ENCODE data around the gene BTNL9. TPM values are rescaled to one million over a fixed set of nuclear protein-coding genes. Genes with fewer than 3 reads are reported as not detected.

The BTNL9 gene
- polyA plus RNA-seq, 2 of the 4 experiments (the other 2 are of a cell fraction): 0.85 to 1.5 TPM

DNA sequence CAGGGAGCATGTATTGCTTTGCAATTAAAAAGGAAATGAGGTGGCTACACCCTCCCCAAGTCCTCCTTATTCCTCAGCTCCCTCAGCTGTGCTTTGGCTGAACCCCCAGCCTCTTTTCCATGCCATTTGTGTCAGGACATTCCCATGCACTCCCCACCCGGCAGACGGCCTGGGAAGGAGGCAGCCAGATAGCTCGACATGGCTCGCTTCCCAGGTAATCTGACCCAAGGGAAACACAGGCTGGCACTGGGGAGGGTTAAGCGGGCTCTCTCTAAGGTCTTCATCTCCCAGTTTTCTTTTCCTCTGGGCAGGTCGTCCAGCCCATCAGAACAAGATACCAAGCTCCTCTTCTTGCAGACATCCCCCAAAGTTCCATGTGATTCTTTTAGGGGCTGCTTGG is 31.2 kb downstream of the BTNL9 start:
- no peak overlapping the region for H3K4me3 ChIP-seq
- no peak for ATAC-seq
- no peak for FAIRE-seq
- ChIA-PET CTCF (interaction anchor here (0.6 to 1.0 kb wide), 2 partner anchors 44 to 113 kb away, joined by 3 read pairs; no protein-coding TSS in a partner anchor), POLR2A (no interaction called here)
- H3K4me2 ChIP-seq: no peak overlapping the region
- no peak for DNase-seq (ENCODE audit: low read depth in 1 of 2, low spot score in 1 of 2)
- 49% methylated on average over 6 of the region's 6 CpGs for WGBS (ENCODE audit: missing lambda C conversion rate)
- H3K9me3 ChIP-seq: 0 out of 3 replicates have a peak, but pooled peaks cover 2% of the 10 kb centered on the region
- no peak for TF ChIP-seq RCOR1 (IDR thresholded peaks at IDR 0.05; ENCODE audit: low read depth, low read length)
- TF ChIP-seq, protein P1, sequence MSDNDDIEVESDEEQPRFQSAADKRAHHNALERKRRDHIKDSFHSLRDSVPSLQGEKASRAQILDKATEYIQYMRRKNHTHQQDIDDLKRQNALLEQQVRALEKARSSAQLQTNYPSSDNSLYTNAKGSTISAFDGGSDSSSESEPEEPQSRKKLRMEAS (IDR thresholded peaks at IDR 0.05): no peak
- no peak for TF ChIP-seq ZSCAN20 (CRISPR knock-in tag; IDR thresholded peaks at IDR 0.05)
- TF ChIP-seq HOXB13 (CRISPR knock-in tag; IDR thresholded peaks at IDR 0.05; ENCODE audit: low read depth): no peak
- TF ChIP-seq MAFK (IDR thresholded peaks at IDR 0.05; ENCODE audit: partially characterized antibody): no peak
- TF ChIP-seq SMC3 (IDR thresholded peaks at IDR 0.05): no peak
- TF ChIP-seq FOSL2 (IDR thresholded peaks at IDR 0.05): no peak
- TF ChIP-seq FOSL2 (CRISPR knock-in tag; IDR thresholded peaks at IDR 0.05): no peak
- TF ChIP-seq HEYL (CRISPR knock-in tag; IDR thresholded peaks at IDR 0.05): no peak
- TF ChIP-seq, protein P2, sequence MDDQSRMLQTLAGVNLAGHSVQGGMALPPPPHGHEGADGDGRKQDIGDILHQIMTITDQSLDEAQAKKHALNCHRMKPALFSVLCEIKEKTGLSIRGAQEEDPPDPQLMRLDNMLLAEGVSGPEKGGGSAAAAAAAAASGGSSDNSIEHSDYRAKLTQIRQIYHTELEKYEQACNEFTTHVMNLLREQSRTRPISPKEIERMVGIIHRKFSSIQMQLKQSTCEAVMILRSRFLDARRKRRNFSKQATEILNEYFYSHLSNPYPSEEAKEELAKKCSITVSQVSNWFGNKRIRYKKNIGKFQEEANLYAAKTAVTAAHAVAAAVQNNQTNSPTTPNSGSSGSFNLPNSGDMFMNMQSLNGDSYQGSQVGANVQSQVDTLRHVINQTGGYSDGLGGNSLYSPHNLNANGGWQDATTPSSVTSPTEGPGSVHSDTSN (IDR thresholded peaks at IDR 0.05): no peak
- TF ChIP-seq HMGXB4 (CRISPR knock-in tag; IDR thresholded peaks at IDR 0.05; ENCODE audit: borderline replicate concordance): no peak
- TF ChIP-seq USF2 (IDR thresholded peaks at IDR 0.05): no peak
- no peak for TF ChIP-seq TP53 (CRISPR knock-in tag; IDR thresholded peaks at IDR 0.05)
- no peak overlapping the region for H3K27ac ChIP-seq
- H3K4me1 ChIP-seq: no peaks in the 10 kb centered on the region

DNA sequence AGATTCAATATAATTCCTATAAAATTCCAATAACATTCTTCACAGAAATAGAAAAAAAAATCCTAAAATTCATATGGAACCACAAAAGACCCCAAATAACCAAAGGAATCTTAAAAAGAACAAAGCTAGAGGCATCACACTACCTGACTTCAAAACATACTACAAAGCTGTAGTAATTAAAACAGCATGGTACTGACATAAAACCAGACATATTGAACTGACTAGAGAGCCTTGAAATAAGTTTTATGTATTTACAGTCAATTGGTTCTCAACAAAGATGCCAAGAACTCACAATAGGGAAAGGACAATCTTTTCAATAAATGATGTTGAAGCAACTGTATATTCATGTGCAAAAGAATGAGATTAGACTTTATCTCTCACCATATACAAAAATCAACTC is 36.9 kb downstream of the BTNL9 start:
- FAIRE-seq: no peak
- H3K4me2 ChIP-seq: no peak overlapping the region
- no peaks in the 10 kb centered on the region for H3K4me1 ChIP-seq
- POLR2A ChIA-PET: no interaction called here
- CTCF ChIA-PET: no interaction called here
- no peak overlapping the region for H3K4me3 ChIP-seq
- no peak for ATAC-seq
- DNase-seq (ENCODE audit: low read depth in 1 of 2, low spot score in 1 of 2): no peak
- H3K9me3 ChIP-seq: peaks cover 10% of the 10 kb centered on the region; the same call in 2 of the 3 replicates
- no peak overlapping the region for H3K27ac ChIP-seq
- TF ChIP-seq FOSL2 (IDR thresholded peaks at IDR 0.05) (no peak), FOSL2 (CRISPR knock-in tag; IDR thresholded peaks at IDR 0.05) (no peak), KDM1A (IDR thresholded peaks at IDR 0.05; ENCODE audit: low read depth) (no peak), NFE2L2 (conservative IDR thresholded peaks at IDR 0.05; ENCODE audit: low read length) (no peak), CHD2 (IDR thresholded peaks at IDR 0.05; ENCODE audit: low read length, partially characterized antibody) (no peak), HOXB13 (CRISPR knock-in tag; IDR thresholded peaks at IDR 0.05; ENCODE audit: low read depth) (no peak), EHF (CRISPR knock-in tag; IDR thresholded peaks at IDR 0.05) (no peak), CBX2 (IDR thresholded peaks at IDR 0.05; ENCODE audit: borderline replicate concordance, low read depth) (no peak), TFCP2L1 (CRISPR knock-in tag; IDR thresholded peaks at IDR 0.05) (no peak), RFX5 (IDR thresholded peaks at IDR 0.05) (no peak), POLR2AphosphoS2 (conservative IDR thresholded peaks at IDR 0.05; ENCODE audit: low read length) (no peak), HDAC2 (IDR thresholded peaks at IDR 0.05) (no peak), RCOR1 (IDR thresholded peaks at IDR 0.05; ENCODE audit: low read depth, low read length) (no peak), CHD4 (IDR thresholded peaks at IDR 0.05; ENCODE audit: borderline replicate concordance) (no peak), HOXA7 (CRISPR knock-in tag; IDR thresholded peaks at IDR 0.05) (no peak), ZFP36 (IDR thresholded peaks at IDR 0.05; ENCODE audit: borderline replicate concordance, partially characterized antibody) (no peak)
- TF ChIP-seq, protein P3, sequence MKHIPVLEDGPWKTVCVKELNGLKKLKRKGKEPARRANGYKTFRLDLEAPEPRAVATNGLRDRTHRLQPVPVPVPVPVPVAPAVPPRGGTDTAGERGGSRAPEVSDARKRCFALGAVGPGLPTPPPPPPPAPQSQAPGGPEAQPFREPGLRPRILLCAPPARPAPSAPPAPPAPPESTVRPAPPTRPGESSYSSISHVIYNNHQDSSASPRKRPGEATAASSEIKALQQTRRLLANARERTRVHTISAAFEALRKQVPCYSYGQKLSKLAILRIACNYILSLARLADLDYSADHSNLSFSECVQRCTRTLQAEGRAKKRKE (CRISPR knock-in tag; IDR thresholded peaks at IDR 0.05; ENCODE audit: low read depth): no peak
- TF ChIP-seq, protein P4, sequence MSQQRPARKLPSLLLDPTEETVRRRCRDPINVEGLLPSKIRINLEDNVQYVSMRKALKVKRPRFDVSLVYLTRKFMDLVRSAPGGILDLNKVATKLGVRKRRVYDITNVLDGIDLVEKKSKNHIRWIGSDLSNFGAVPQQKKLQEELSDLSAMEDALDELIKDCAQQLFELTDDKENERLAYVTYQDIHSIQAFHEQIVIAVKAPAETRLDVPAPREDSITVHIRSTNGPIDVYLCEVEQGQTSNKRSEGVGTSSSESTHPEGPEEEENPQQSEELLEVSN (IDR thresholded peaks at IDR 0.05; ENCODE audit: borderline replicate concordance, low read depth): no peak
- TF ChIP-seq, protein P2 (IDR thresholded peaks at IDR 0.05): no peak
- TF ChIP-seq, protein P5, sequence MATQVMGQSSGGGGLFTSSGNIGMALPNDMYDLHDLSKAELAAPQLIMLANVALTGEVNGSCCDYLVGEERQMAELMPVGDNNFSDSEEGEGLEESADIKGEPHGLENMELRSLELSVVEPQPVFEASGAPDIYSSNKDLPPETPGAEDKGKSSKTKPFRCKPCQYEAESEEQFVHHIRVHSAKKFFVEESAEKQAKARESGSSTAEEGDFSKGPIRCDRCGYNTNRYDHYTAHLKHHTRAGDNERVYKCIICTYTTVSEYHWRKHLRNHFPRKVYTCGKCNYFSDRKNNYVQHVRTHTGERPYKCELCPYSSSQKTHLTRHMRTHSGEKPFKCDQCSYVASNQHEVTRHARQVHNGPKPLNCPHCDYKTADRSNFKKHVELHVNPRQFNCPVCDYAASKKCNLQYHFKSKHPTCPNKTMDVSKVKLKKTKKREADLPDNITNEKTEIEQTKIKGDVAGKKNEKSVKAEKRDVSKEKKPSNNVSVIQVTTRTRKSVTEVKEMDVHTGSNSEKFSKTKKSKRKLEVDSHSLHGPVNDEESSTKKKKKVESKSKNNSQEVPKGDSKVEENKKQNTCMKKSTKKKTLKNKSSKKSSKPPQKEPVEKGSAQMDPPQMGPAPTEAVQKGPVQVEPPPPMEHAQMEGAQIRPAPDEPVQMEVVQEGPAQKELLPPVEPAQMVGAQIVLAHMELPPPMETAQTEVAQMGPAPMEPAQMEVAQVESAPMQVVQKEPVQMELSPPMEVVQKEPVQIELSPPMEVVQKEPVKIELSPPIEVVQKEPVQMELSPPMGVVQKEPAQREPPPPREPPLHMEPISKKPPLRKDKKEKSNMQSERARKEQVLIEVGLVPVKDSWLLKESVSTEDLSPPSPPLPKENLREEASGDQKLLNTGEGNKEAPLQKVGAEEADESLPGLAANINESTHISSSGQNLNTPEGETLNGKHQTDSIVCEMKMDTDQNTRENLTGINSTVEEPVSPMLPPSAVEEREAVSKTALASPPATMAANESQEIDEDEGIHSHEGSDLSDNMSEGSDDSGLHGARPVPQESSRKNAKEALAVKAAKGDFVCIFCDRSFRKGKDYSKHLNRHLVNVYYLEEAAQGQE (IDR thresholded peaks at IDR 0.05): no peak

All from A549 (cell line).